ENCODE results near the gene LMAN1. TPM values are rescaled to one million over a fixed set of nuclear protein-coding genes. Genes with fewer than 3 reads are reported as not detected.

The LMAN1 gene
- total and polyA plus RNA-seq, 2 donors (not counting 3 experiments of a cell fraction or from before 2014, with no cell fraction given) = 43.8 to 92.5 TPM

GRCh38 chr18:59345556-59345955, 13.5 kb downstream of the LMAN1 start:
- H3K9ac ChIP-seq (replicated peaks; ENCODE audit: extremely low read depth, insufficient read depth, low read length) = no peak overlapping the region
- no peaks in the 10 kb centered on the region for H3K27me3 ChIP-seq (ENCODE audit: control insufficient read depth in 2 of 2, insufficient read depth in 2 of 2, low read length in 2 of 2)
- BruUV-seq (replicated peaks) = no TSS peak
- no peaks in the 10 kb centered on the region for H3K9me1 ChIP-seq (replicated peaks; ENCODE audit: control insufficient read depth, extremely low read depth, insufficient read depth, low read length)
- dilution Hi-C loops (cut with MboI; ENCODE audit: extremely low pct_ligation_motif_present, low sequenced_read_pairs) (no loop called here), intact Hi-C loops (cut with micrococcal nuclease) (no loop called here)
- H3K4me2 ChIP-seq (ENCODE audit: insufficient read depth, low read length) = no peak overlapping the region
- H3K4me1 ChIP-seq (ENCODE audit: control insufficient read depth, extremely low read depth, insufficient read depth, low read length) = no peaks in the 10 kb centered on the region
- FAIRE-seq (no peak), DNase-seq (ENCODE audit: low read depth, low spot score) (no peak)
- no peak overlapping the region for H3K27ac ChIP-seq (ENCODE audit: insufficient read depth, low read depth, low read length)
- peaks cover 38% of the 10 kb centered on the region for H3K79me2 ChIP-seq (ENCODE audit: control insufficient read depth, insufficient read depth, low read length)
- H4K20me1 ChIP-seq (replicated peaks; ENCODE audit: control insufficient read depth, extremely low read depth, insufficient read depth, low read length) = no peaks in the 10 kb centered on the region
- H2AFZ ChIP-seq (ENCODE audit: low read depth, low read length) = no peak overlapping the region
- H3K9me3 ChIP-seq (replicated peaks; ENCODE audit: control insufficient read depth, insufficient read depth, low read length) = no peaks in the 10 kb centered on the region
- H3K36me3 ChIP-seq (ENCODE audit: control insufficient read depth in 2 of 2, extremely low read depth in 1 of 2, insufficient read depth in 2 of 2, low read length in 2 of 2) = peaks cover 8 to 20% of the 10 kb centered on the region in 2 experiments
- no peak for TF ChIP-seq POLR2A (IDR thresholded peaks at IDR 0.05; ENCODE audit: low read depth, low read length)
- no peak for TF ChIP-seq JUN (IDR thresholded peaks at IDR 0.05; ENCODE audit: borderline replicate concordance, insufficient read depth, insufficient read length, low read depth)
- TF ChIP-seq FOS (IDR thresholded peaks at IDR 0.05; ENCODE audit: borderline replicate concordance, insufficient read depth, low read length) = no peak
- no peak for TF ChIP-seq MAX (IDR thresholded peaks at IDR 0.05; ENCODE audit: insufficient read depth, insufficient read length)
- no peak for TF ChIP-seq POLR2AphosphoS5 (IDR thresholded peaks at IDR 0.05; ENCODE audit: insufficient read depth, low read depth, low read length)
- TF ChIP-seq, protein P1, sequence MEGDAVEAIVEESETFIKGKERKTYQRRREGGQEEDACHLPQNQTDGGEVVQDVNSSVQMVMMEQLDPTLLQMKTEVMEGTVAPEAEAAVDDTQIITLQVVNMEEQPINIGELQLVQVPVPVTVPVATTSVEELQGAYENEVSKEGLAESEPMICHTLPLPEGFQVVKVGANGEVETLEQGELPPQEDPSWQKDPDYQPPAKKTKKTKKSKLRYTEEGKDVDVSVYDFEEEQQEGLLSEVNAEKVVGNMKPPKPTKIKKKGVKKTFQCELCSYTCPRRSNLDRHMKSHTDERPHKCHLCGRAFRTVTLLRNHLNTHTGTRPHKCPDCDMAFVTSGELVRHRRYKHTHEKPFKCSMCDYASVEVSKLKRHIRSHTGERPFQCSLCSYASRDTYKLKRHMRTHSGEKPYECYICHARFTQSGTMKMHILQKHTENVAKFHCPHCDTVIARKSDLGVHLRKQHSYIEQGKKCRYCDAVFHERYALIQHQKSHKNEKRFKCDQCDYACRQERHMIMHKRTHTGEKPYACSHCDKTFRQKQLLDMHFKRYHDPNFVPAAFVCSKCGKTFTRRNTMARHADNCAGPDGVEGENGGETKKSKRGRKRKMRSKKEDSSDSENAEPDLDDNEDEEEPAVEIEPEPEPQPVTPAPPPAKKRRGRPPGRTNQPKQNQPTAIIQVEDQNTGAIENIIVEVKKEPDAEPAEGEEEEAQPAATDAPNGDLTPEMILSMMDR (IDR thresholded peaks at IDR 0.05; ENCODE audit: extremely low read depth in 1 of 2, insufficient read depth in 1 of 2, low read depth in 1 of 2, low read length in 2 of 2) = no peak
- no peak for TF ChIP-seq GATA2 (IDR thresholded peaks at IDR 0.05; ENCODE audit: insufficient read depth, insufficient read length, low read depth, low read length)
- no peak for TF ChIP-seq MYC (IDR thresholded peaks at IDR 0.05; ENCODE audit: low read depth, low read length)
- no peak for TF ChIP-seq EZH2 (IDR thresholded peaks at IDR 0.05; ENCODE audit: borderline replicate concordance, low read depth, low read length, severe bottlenecking)
- H3K4me3 ChIP-seq (replicated peaks in 1 of 3; ENCODE audit: insufficient read depth in 1 of 3, low read depth in 1 of 3, low read length in 3 of 3) = no peak overlapping the region
- POLR2A ChIA-PET = no interaction called here
- CTCF ChIA-PET = no interaction called here

Measured in endothelial cell of umbilical vein (primary cell).